Activated CD4-positive, alpha-beta T cell treated with anti-CD3 and anti-CD28 coated beads, Interleukin-10, Interleukin-2, amounts not matched to agents 100 ng/mL and 50 ng/mL, durations not matched to agents 16 hours and 8 hours (primary cell): Measurements from ENCODE around the gene PLA2G6.
"Not testable (repeated sequence)": the region's sequence is repeated elsewhere in the genome, so short reads cannot be mapped to it uniquely, and the experiment has no call there.

Experiments used
- DNase-seq: peaks from one replicate; pipeline ENCODE4 v3.0.0-alpha.2; 2020

The PLA2G6 gene

DNA sequence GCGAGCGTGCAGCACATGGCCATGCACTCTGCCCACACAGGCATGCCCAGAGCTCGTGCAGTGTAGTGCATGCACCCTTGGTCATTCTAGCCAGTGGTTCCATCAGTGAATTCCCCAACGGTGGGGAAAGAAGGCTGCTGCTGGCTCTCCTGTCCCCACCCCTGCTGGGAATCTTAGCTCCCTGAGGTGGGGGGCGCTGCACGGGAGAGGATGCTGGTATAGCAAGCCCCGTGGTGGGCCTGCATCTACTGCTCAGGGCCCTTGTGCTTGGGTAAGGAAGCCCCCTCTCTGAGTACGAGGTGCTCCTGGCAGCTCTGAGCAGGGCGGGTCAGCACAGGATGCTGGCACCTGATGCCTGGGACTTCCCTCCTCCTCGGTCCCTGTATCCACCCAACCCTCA, 52.6 kb downstream of the PLA2G6 start:
- no peak for DNase-seq

DNA sequence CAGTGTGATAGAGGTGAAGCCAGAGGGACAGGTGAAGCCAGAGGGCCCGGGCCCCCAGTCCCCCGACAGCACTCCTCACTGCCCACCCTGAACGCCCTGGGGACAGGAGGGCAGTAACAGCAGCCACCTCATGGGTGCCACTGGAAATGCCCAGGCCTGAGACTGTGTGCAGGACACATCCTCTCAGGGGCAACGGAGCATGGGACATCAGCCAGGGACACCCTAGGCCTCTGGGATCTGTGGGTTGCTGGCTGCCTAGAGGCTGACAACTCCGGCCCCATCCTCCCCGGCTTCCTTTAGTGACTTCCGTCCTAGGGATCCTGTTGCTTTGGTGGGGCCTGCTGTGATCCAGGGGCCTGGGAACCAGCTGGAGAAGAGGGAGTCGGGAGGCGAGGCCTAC, 53.8 kb downstream of the PLA2G6 start:
- DNase-seq = no peak

DNA sequence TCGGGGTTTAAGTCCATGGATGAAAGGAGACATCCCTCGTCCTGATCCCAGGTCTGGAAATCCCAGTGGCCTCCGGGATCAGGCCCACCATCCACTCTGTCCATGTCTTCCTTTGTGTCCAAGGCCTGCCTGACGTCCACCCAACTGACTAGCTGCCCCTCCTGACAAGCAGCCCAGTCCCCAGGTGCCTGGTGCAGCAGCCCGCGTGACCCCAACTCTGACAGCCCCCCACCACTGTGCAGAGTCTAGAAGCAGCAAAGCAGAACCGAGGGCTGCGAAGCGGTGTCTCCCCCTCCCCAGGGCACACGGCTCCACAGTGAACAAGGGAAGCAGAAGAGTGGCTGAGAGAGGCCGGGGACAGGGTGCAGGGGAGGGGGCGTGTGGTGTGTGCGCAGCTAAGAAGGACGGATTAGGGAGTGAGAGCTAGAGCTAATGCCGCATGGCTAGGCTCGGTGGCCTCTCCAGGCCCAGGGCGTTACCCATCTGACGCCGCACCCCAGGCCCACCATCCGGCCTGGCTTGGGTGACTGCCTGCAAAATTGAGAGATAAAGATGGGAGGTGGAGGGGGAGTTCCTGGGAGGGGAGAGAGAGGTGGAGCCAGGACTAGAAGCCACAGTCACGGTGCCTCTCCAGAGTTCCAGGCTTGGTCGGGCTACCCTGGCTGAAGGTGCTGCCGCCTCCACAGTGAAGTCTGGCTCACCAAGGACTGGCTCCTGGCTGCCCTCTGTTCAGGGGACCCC, 54.5 kb downstream of the PLA2G6 start:
- DNase-seq = no peak

DNA sequence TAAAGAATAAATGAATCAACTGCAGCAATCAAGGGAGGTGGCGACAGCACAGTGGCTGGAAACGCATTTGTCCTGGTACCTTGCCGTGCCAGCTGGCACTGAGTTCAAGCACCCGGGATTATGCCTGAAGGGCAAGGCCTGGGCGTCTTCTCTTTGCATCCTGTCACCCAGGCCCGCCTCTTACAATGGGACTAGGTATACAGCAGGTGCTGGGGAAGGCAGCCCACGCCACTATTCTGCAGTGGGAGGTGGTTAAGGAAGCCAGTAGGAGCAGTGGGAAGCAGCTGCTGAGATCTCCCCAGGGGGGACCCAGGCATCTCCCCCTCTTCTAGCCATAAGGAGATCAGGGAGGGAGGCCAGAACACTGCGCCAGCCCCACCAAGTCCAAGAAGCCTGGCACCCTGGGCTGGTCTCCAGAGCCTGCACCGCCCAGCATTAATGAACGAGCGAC, 55.9 kb downstream of the PLA2G6 start:
- DNase-seq = no peak

DNA sequence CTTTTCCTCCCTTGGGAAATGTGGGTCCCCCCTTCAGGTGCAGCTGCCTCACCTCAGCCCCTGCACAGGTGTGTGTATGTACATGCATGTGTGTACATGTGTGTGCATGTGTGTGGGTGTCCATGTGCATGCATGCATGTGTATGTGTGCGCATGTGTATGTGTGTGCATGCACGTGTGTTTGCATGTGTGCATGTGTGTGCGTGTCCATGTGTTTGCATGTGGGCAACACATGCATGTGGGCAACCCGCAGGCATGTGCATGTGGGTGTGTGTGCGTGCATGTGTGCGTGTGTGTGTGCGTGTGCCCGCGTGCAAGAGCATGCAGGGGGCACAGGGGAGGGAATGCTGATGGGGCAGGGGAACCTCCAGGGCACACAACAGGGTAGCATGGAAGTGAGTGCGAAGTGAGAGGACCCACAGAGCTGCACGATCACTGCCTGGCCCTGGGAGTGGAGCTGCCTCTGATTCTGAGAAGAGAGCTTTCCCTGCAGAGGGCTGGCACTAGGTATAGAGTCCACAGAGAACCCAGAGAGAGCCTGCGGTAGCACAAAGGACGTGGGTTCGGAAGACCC, 56.5 kb downstream of the PLA2G6 start:
- DNase-seq = no peak

DNA sequence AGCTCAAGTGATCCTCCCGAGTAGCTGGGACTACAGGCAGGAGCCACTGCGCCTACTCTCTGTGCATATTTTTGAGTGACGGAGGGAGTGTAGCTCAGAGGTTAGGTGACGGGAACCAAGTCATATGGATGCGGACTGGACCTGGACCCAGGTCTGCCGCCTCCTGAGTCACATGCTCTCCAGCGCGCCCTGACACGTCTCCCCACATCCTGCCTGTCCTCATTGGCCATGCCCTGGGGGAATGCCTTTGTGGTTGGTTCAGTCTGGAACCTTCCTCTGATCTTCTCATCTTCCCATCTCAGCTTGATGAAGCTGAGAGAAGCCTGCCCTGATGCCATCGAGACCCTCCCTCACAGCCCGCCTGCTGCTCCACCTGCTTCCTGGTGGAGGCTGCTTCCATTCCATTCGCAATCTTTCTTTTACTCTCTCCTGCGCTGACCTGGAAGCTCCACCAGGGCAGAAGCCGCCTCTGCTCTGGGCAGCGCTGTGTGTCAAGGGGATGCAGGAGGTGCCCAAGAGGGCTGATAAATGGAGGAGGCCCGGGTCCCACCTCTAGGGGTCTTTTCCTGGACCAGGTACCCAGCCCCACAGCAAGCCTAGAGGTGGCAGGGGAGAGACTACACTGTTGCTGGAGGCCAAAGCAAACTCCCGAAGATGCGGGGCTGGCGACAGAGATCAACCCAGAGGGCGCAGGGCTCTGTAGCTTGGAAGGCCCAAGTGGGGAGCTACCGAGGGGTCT, 57.2 kb downstream of the PLA2G6 start:
- DNase-seq = no peak

DNA sequence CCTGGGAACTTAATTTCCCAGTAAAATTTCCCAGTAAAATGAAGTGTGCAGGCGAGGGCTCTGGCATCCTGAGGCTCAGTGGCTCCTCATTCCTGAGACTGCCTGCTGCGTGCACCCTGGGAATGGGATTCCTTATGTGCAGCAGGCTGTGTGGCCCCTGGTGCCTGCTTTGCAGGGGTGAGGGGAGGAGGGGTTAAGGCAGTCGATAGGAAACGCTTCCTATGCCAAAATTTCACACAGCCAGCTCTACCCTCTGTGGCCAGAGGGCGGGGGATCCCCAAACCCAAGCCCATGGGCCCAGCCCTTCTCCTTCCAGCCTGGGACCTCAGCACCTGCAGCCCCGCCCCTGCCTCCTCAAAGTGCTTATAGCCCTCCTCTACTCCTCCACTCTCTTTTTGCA, 59.0 kb downstream of the PLA2G6 start:
- no peak for DNase-seq

DNA sequence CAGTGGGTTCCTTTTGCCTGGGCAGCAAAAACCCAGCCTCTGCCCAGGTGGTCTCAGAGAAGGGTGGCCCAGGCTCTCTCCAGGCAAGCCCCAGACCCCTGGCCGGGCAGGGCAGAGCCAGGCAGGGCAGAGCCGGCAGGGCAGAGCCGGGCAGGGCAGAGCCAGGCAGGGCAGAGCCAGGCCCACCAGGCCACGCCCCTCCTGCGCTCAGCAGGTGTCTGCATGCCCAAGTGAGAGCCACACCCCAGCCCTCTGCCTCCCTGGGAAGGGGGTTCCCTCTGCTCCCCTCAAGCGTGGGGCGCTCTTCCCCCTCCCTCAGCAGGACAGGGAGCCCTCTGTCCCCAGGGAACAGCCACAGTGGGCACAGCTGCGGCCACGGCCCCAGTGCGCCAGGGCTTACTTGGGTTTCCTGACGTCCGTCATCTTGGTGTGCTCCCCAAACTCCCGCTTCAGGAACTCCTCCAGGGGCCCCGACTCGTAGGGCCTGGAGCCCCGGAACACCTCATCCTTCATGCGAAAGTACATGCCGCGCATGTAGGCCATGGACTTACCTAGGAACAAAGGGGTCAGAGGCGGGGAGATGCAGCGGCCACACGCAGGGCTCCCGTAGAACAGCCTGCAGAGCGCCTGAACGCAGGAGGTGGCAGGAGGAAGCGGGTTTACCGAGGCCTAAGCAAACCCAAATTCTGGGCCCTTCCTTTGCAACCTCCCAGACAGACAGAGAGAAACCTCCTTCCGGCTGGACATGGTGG, 61.1 kb downstream of the PLA2G6 start:
- DNase-seq = no peak

DNA sequence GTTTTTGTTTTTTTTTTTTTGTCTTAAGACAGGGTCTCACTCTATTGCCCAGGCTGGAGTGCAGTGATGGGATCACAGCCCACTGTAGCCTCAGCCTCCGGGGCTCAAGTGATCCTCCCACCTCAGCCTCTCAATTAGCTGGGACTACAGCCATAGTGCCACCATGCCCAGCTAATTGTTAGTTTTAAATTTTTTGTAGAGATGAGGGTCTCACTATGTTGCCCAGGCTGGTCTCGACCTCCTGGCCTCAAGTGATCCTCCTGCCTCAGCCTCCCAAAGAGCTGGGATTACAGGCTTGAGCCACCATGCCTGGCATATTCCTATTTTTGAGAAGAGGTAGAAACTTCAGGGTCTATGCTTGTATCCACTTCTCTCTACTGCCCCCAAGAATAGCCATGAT, 62.9 kb downstream of the PLA2G6 start:
- DNase-seq = not testable (repeated sequence)

DNA sequence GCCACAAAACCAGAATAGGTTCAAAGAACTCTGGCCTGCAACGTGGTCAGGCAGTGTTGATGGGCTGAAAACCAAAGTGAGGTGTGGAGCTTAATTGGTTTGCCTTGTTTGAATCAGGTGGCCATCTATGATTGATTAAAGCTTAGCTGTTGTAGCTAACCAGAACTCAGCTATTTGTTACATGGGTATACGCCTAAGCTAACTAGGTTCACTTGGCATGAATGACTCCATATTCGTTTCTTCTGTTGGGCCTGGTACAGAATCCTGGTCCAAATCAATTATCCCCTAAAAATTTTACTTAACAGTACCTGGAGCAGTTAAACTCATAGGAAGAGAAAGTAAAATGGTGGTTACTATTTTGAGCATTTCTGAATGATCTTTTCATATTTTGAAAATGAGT, 63.4 kb downstream of the PLA2G6 start:
- DNase-seq = no peak

DNA sequence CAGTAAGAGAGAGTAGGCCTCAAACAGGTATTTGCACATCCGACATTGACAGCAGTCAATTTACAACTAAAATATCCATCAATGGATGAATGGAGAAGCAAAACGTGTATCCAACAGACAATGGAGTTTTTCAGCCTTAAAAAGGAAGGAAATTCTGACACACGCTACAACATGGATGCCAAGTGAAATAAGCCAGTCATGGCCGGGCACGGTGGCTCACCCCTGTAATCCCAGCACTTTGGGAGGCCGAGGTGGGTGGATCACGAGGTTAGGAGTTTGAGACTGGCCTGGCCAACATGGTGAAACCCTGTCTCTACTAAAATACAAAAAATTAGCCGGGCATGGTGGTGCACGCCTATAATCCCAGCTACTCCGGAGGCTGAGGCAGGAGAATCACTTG, 64.1 kb downstream of the PLA2G6 start:
- not testable (repeated sequence) for DNase-seq

DNA sequence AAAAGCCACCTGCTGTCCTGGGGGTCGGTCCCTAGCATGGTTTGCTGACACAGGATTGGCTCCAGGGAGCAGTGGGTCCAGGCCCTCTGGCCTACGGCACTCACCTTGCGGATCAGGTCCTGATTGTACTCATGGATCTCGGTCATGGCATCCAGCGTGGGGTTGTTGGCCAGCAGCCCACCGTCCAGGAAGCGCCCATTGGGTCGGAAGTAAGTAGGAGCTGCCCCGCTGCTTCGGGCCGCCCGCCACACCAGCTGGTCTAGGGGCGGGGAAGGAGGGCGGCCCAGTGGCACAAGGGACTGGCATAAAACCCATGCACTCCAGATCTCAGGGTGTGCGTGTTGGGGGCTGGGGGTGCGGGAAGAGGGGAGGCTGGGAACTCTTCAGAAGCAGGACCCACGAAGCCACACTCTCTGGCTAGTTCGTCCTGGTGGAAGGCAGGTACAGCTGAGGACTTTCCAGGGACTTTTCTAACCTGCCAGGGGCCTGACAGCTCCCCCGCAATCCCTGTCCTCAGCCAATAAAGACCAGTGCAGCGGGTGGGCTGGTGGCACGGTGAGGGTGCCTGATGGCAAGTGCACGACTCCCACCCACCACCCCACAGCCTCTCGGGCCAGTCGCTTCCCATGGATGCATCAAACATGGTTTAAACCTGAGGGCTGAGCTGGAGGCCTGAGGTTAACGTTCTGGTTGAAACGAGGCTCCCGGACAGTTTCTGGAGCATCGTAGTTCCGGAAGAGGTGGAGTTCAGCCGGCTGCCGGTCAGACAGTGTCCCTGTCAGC, 66.0 kb downstream of the PLA2G6 start:
- no peak for DNase-seq

DNA sequence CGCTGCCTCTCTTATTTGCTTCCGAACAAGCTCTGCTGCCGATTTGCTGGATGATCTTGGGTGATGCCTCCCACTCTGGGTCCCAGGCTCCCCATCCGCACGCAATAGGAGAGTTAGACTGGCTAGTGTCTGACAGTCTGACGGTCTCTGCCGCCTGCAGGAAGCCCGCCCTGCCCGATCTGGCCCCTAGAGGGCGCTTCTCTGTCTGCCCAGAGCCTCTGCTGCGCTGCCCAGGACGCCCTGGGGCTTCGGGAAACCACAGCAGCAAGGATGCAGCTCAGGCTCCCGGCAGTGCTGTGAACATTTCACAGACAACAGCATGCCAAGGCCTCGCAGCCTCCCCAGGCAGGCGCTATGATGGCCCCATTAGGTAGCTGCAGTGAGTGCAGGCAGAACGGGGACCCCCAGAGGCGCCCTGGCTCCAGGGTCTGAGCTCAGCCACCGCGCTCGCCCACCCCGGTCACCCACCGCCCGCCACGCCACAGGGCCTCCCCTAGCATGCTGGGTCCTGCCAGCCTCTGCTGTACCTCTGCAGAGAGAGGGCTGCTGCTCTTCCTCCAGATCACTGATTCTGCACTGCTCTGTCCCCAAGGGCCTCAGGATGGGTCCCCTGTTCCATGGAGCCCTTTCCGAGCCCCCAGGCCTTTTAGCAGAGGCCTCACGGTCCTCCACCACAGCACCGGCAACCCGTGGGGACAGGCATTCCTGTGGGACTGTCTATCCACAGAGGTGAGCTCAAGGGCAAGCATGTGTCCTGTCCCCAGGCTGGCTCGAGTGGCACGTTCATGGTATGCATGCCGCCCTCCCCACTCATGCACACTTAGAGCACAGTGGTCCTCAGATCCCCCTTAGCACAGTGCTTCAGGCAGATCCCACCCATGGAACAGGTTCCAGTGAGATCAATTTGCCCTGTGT, 66.9 kb downstream of the PLA2G6 start:
- peak; percentile 82 for DNase-seq

DNA sequence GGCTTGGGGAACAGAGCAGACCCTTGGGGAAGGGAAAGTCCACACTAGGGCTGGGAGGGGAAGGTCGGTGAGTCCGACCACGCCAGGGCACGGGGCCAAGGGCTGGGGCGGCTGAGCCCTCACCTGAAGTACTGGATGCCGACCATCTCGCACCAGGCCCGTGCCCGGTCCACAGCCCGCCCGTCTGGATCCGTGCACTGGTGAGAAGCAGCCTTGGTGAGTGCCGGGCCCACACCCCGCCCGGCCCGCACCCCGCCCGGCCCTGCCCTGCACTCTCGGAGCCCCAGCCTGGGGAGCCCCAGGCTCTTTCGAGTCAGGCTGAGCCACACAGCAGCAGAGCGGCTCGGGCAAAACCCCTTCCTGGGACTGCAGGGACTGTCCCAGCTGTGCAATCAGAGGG, 69.2 kb downstream of the PLA2G6 start:
- no peak for DNase-seq

DNA sequence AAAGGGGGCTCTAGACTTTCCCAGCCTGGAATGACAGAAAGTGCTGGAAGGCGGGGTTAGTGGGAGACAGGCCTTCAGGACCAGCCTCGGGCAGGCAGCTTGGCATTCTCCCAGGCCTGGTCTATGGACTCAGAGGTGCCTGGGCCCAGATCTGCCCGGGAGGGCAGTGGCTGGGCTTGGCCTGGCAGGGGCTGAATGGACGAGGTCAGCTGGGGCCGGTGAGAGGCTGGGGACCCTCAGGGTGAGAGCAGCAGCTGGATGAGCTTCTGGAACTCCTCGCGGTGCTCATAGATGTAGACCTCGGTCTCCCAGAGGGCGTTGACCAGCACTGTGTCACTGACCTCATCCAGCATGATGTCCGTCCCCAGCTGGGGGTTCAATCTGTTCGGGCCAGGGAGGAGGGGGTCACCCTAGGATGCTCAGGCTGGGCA, 69.7 kb downstream of the PLA2G6 start:
- DNase-seq = no peak

DNA sequence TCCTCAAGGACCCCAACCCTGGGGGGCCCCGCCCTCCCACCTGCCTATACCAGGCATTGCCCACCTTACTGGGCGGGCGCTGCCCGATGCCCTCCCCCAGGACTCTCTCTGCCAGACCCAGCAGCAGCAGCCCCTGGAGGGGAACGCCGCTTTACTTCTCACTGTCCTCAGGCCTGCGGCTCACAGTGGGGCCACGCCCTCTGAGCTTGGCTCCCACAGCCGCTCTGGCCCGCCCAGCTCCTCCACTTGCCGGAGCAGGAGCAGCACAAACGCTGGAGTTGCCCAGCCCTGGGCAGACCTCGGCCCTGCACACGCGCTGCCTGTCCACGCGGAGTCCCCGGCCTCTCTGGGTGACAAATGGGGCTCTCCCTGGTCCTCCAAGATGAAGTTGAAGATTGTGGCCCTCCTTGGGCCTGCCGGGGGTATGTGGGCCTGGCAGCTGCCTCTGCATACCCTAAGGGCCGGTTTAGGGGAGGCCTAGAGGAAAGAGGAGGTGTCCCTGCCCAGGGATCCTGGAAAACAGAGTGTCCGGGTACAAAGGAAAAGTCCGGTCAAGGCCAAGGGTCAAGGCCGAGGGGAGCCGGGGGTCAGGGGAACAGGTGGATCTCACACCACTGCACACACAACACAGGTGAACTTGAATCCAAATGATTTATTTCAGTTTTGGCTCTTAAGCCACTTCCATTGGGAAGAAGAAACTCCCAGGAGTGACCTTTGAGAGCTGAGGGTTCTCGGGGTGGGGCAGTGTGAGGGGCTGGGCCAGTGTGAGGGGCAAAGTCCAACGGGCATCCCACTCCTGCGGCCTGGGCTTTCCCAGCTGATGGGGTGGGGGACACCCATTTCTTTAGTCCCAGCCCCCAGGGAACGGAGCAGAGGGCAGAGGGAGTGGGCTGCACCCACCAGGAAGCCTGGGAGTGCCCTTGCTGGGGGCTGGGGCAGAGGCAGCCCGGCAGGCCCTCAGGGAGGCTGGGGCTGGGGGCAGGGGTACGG, 70.5 kb downstream of the PLA2G6 start:
- DNase-seq = no peak

DNA sequence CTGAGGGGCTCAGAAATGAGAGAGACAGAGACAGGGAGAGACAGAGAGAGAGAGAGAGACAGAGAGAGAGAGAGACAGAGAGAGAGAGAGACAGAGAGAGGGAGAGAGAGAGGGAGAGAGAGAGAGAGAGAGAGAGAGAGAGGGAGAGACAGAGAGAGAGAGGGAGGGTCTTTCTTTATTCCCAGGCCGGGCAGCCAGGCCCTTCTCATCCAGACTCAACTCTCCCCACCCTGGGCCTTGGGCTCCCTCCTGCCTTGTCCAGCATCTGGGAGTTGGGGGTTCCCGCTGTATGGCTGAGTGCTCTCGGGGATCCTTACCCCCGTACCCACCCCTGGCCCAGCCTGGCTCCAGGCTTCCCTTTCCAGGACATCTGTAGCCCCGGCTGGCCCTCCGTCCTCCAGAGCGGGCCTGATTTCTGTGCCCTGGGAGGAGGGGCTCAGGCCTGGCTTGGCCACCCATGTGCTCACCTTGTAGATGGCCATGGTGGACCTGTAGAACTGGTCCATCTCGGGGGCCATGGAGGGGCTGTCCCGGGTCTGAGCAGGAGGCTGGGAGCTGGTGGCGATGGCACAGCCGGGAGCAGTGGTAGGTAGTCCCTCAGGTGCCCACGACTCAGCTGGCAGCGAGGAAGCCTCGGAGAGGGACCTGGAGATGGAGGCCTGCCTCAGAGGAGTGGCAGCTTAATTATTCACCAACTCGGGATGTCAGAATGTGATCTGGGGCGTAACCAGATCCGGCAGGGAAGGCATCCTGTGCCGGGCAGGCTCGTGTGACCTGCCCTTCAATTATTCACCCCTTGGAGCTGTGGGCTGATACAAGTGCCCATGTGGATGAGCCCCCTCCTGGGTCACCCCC, 71.4 kb downstream of the PLA2G6 start, which contains the start of gene BAIAP2L2:
Gene BAIAP2L2, minus strand, starts transcription at position 677 of the 855 bp plus-strand sequence. Its CDS starts 159 bp downstream, at position 518.
- no peak for DNase-seq

DNA sequence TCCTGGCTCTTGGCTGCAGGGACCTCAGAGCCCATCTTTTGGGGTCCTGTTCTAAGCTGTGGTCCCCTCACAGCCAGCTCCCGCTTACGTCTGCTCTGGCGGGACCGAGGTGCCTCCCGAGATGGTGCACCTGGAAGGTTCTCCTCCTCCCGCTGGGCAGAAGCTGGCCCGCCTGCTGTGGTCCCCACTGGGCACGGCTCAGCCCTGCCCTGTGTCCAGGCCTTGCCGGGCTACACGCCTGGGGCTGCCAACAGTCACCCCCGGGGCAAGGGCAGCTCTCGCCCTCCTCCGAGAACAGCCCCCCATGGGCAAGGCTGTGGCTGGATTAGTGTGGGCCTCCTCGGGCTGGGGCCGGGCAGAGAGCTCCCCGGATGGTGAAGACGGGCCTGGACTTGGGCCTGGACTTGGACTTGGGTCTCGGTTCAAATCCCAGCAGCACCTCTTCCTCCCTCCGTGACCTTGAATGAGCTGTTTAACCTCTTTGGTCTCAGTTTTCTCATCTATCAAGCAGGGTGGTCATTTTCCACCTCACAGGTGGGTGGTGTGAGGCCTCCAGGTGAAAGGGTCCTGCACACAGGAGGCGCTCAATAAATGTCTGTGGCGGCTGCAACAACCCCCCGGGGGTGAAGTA, 72.1 kb downstream of the PLA2G6 start:
- no peak for DNase-seq
